H1 (cell line): ENCODE results near the gene CCDC28B. TPM values are rescaled to one million over a fixed set of nuclear protein-coding genes. Genes with fewer than 3 reads are reported as not detected.
A peak's percentile ranks its signal among the peaks of the same experiment; 100 is the strongest.

Source experiments
- CTCF ChIA-PET: fragments of 300-600 bp; sonication (Branson Sonifier 250); formaldehyde crosslinking; loops from one replicate; lab custom pipeline; 2021; ENCODE audit not compliant: partially characterized antibody; lab: Charles Lee
- POLR2A ChIA-PET: fragments of 300-600 bp; sonication (Branson Sonifier 250); formaldehyde crosslinking; loops from one replicate; lab custom pipeline; 2021; ENCODE audit warnings: inconsistent platforms; ENCODE audit not compliant: partially characterized antibody; lab: Charles Lee
- DNase-seq, 2 experiments: peaks; one replicate each; pipeline versions ENCODE4 v3.0.0 to v3.0.0-alpha.2; 2010 to 2022; ENCODE audit warnings: low spot score in 2 of 2, low read depth in 1 of 2, mixed read lengths in 1 of 2
- FAIRE-seq: peaks from 2 replicates; lab custom pipeline; 2011; peaks lifted over from hg19 to GRCh38; lab: Jason Lieb, UNC
- H2AFZ ChIP-seq: 2 replicates; pipeline ENCODE4 v1.8.1; 2012; ENCODE audit warnings: low read length, inconsistent platforms
- H2AK5ac ChIP-seq: 2 replicates; pipeline ENCODE4 v1.6.1; 2013; ENCODE audit warnings: low read depth, low read length
- H2BK120ac ChIP-seq: replicated peaks from 2 replicates; pipeline ENCODE3; 2013; ENCODE audit warnings: low read depth, low read length, inconsistent platforms
- H2BK12ac ChIP-seq: 2 replicates; pipeline ENCODE4 v1.6.1; 2013; ENCODE audit warnings: low read depth, low read length
- H2BK15ac ChIP-seq: 2 replicates; pipeline ENCODE4 v1.6.1; 2013; ENCODE audit warnings: low read length
- H2BK20ac ChIP-seq: 2 replicates; pipeline ENCODE4 v1.6.1; 2013; ENCODE audit warnings: low read length
- H2BK5ac ChIP-seq: 2 replicates; pipeline ENCODE4 v1.6.1; 2013; ENCODE audit warnings: low read depth, low read length
- H3K14ac ChIP-seq: 2 replicates; pipeline ENCODE4 v1.6.1; 2013; ENCODE audit warnings: inconsistent platforms; ENCODE audit not compliant: insufficient read length
- H3K18ac ChIP-seq: 2 replicates; pipeline ENCODE4 v1.6.1; 2013; ENCODE audit warnings: low read length; ENCODE audit errors: extremely low read depth
- H3K23ac ChIP-seq: 2 replicates; pipeline ENCODE4 v1.6.1; 2013; ENCODE audit warnings: inconsistent platforms; ENCODE audit not compliant: insufficient read length
- H3K23me2 ChIP-seq: 2 replicates; pipeline ENCODE4 v1.6.1; 2013; ENCODE audit warnings: low read depth, low read length
- H3K27ac ChIP-seq: 2 replicates; pipeline ENCODE4 v1.6.1; 2011; ENCODE audit warnings: low read depth, low read length, inconsistent platforms
- H3K27me3 ChIP-seq, 4 experiments: replicated peaks in 1 of 4; 1 replicate in 1 of 4; 2 replicates in 3 of 4; pipeline versions ENCODE4 v1.6.1 to v1.8.1; 2011 to 2013; ENCODE audit warnings: low read length in 3 of 4, mild to moderate bottlenecking in 3 of 4, inconsistent platforms in 2 of 4, mixed read lengths in 2 of 4, moderate library complexity in 1 of 4; ENCODE audit not compliant: control insufficient read depth in 3 of 4, insufficient read depth in 3 of 4; ENCODE audit errors: extremely low read depth in 1 of 4
- H3K36me3 ChIP-seq, 4 experiments: 2 replicates each; pipeline versions ENCODE4 v1.6.1 to v1.8.1; 2011 to 2013; ENCODE audit warnings: mild to moderate bottlenecking in 4 of 4, low read length in 3 of 4, moderate library complexity in 2 of 4, control low read depth in 1 of 4, inconsistent platforms in 1 of 4; ENCODE audit not compliant: insufficient read depth in 4 of 4, control insufficient read depth in 2 of 4
- H3K4ac ChIP-seq: replicated peaks from 2 replicates; pipeline ENCODE3; 2013; ENCODE audit warnings: low read length, low read depth, mixed read lengths, inconsistent platforms; ENCODE audit not compliant: insufficient read length
- H3K4me1 ChIP-seq, 4 experiments: replicated peaks in 1 of 4; 1 replicate in 1 of 4; 2 replicates in 3 of 4; pipeline versions ENCODE4 v1.6.1 to v1.8.1; 2011 to 2013; ENCODE audit warnings: low read length in 3 of 4, inconsistent platforms in 2 of 4, mixed read lengths in 1 of 4; ENCODE audit not compliant: insufficient read depth in 4 of 4, control insufficient read depth in 3 of 4
- H3K4me2 ChIP-seq, 2 experiments: 2 replicates each; pipeline versions ENCODE4 v1.6.1 to v1.8.1; 2011 to 2013; ENCODE audit warnings: low read depth in 2 of 2, low read length in 2 of 2, control low read depth in 1 of 2, inconsistent platforms in 1 of 2, mild to moderate bottlenecking in 1 of 2; ENCODE audit not compliant: insufficient read depth in 1 of 2
- H3K4me3 ChIP-seq, 4 experiments: fragments of 200-600, 300-600 bp in 1 of 4; sonication (generic), shearing (Covaris generic), sonication (Bioruptor Twin) in 1 of 4; 2 replicates each; pipeline versions ENCODE4 v1.5.1 to v1.8.1; 2011 to 2016; ENCODE audit warnings: low read length in 4 of 4, low read depth in 3 of 4, control low read depth in 2 of 4, inconsistent platforms in 2 of 4, mild to moderate bottlenecking in 2 of 4, mixed read lengths in 1 of 4, moderate library complexity in 1 of 4; ENCODE audit not compliant: insufficient read depth in 2 of 4; ENCODE audit errors: extremely low read depth in 1 of 4
- H3K56ac ChIP-seq: replicated peaks from 2 replicates; pipeline ENCODE3; 2013; ENCODE audit warnings: low read depth, mild to moderate bottlenecking, mixed read lengths, low read length, inconsistent platforms; ENCODE audit not compliant: insufficient read length
- H3K79me1 ChIP-seq: 2 replicates; pipeline ENCODE4 v1.6.1; 2013; ENCODE audit warnings: low read depth, low read length, control low read depth
- H3K79me2 ChIP-seq, 2 experiments: 2 replicates each; pipeline versions ENCODE4 v1.6.1 to v1.8.1; 2012 to 2013; ENCODE audit warnings: low read length in 2 of 2, mild to moderate bottlenecking in 2 of 2, inconsistent platforms in 1 of 2; ENCODE audit not compliant: insufficient read depth in 2 of 2, control insufficient read depth in 1 of 2
- H3K9ac ChIP-seq, 4 experiments: replicated peaks in 1 of 4; 1 replicate in 1 of 4; 2 replicates in 3 of 4; pipeline versions ENCODE4 v1.6.1 to v1.8.1; 2011 to 2013; ENCODE audit warnings: low read depth in 3 of 4, low read length in 3 of 4, control low read depth in 2 of 4, mild to moderate bottlenecking in 2 of 4, moderate library complexity in 2 of 4, inconsistent platforms in 1 of 4; ENCODE audit errors: extremely low read depth in 1 of 4
- H3K9me3 ChIP-seq, 2 experiments: 2 replicates each; pipeline versions ENCODE4 v1.6.1 to v1.8.1; 2012 to 2013; ENCODE audit warnings: mild to moderate bottlenecking in 2 of 2, moderate library complexity in 2 of 2, control low read depth in 1 of 2, inconsistent platforms in 1 of 2, low read depth in 1 of 2, low read length in 1 of 2, mixed read lengths in 1 of 2; ENCODE audit not compliant: insufficient read depth in 2 of 2
- H4K20me1 ChIP-seq, 2 experiments: replicated peaks in 1 of 2; 2 replicates each; pipeline versions ENCODE3 to v1.8.1; 2011 to 2013; ENCODE audit warnings: inconsistent platforms in 2 of 2, low read length in 2 of 2, mild to moderate bottlenecking in 1 of 2; ENCODE audit not compliant: insufficient read depth in 2 of 2, control insufficient read depth in 1 of 2
- H4K5ac ChIP-seq: 2 replicates; pipeline ENCODE4 v1.6.1; 2013; ENCODE audit warnings: low read length, low read depth, mixed read lengths, inconsistent platforms; ENCODE audit not compliant: insufficient read length
- H4K8ac ChIP-seq: 2 replicates; pipeline ENCODE4 v1.8.0; 2013; ENCODE audit warnings: mild to moderate bottlenecking, moderate library complexity, low read length, inconsistent platforms; ENCODE audit not compliant: insufficient read depth; ENCODE audit errors: extremely low read depth
- H4K91ac ChIP-seq: replicated peaks from 2 replicates; pipeline ENCODE3; 2013; ENCODE audit warnings: low read length, mixed read lengths, inconsistent platforms; ENCODE audit not compliant: insufficient read length
- GABPA ChIP-seq: IDR thresholded peaks from 2 replicates; pipeline ENCODE4 v1.6.1; 2011; ENCODE audit warnings: mild to moderate bottlenecking, low read length, moderate library complexity, borderline replicate concordance; ENCODE audit not compliant: insufficient read depth
- HDAC2 ChIP-seq, 2 experiments: fragments of 300-600 bp in 1 of 2; sonication (generic) in 1 of 2; IDR thresholded peaks; 2 replicates each; pipeline ENCODE4 v1.6.1; 2011 to 2012; ENCODE audit warnings: low read depth in 2 of 2, low read length in 2 of 2, mild to moderate bottlenecking in 2 of 2, moderate library complexity in 2 of 2, borderline replicate concordance in 1 of 2, inconsistent platforms in 1 of 2
- HDAC6 ChIP-seq: IDR thresholded peaks from one replicate; pipeline ENCODE4 v1.7.1; 2012; ENCODE audit warnings: low read depth, mild to moderate bottlenecking, inconsistent platforms, low read length, moderate library complexity
- KDM4A ChIP-seq: IDR thresholded peaks from one replicate; pipeline ENCODE4 v1.7.1; 2012; ENCODE audit warnings: low read depth, mild to moderate bottlenecking, moderate library complexity, low read length, inconsistent platforms; ENCODE audit not compliant: severe bottlenecking
- RBBP5 ChIP-seq: IDR thresholded peaks from 2 replicates; pipeline ENCODE4 v1.7.1; 2012; ENCODE audit warnings: low read depth, mild to moderate bottlenecking, inconsistent platforms, low read length, moderate library complexity, borderline replicate concordance
- SIN3A ChIP-seq, 2 experiments: IDR thresholded peaks in 1 of 2; conservative IDR thresholded peaks in 1 of 2; 2 replicates each; pipeline ENCODE4 v1.6.1; 2011 to 2012; ENCODE audit warnings: low read length in 2 of 2, improper control_type of control experiment in 1 of 2, low read depth in 1 of 2, mild to moderate bottlenecking in 1 of 2
- SIRT6 ChIP-seq: IDR thresholded peaks from one replicate; pipeline ENCODE4 v1.7.1; 2012; ENCODE audit warnings: low read length, inconsistent platforms
- WGBS, 2 experiments: shearing (Covaris generic) in 1 of 2; methylation state at CpG; one replicate each; pipeline versions ENCODE4 v1.1.6 to v1.1.7; 2013 to 2015; ENCODE audit warnings: low lambda C conversion rate in 2 of 2, mixed read lengths in 2 of 2, inconsistent platforms in 1 of 2, low coverage in 1 of 2, missing lambda C conversion rate in 1 of 2; ENCODE audit not compliant: insufficient replicate concordance in 2 of 2, insufficient coverage in 1 of 2, insufficient read length in 1 of 2; ENCODE audit errors: extremely low coverage in 1 of 2, missing lambda C conversion rate in 1 of 2; 5-methylcytosine and 5-hydroxymethylcytosine counted together
- polyA plus RNA-seq, 7 experiments: library from polyadenylated mRNA; depleted of rRNA in 3 of 7; stranded (reverse) in 5 of 7; unstranded in 2 of 7; fragments of >200 nt in 5 of 7; fragments of 200-250 nt in 2 of 7; gene quantifications; 1 replicate in 5 of 7; 2 replicates in 1 of 7; 4 replicates in 1 of 7; pipeline versions ENCODE4 v1.2.1 to v1.2.3, GENCODE V29; 2011 to 2013; ENCODE audit warnings: missing spikeins in 2 of 7, mixed read lengths in 2 of 7
- total RNA-seq: library from RNA; stranded (reverse); fragmentation: NEBNext Ultra II Directional; extraction: Animal tissue kit (Norgen Biotek cat#: 25700); gene quantifications from 2 replicates; pipeline ENCODE4 v1.2.1, GENCODE V29; 2021
- TF ChIP-seq, protein P1 (sequence below): IDR thresholded peaks from 2 replicates; pipeline ENCODE4 v1.6.1; 2012; ENCODE audit warnings: inconsistent platforms

Gene CCDC28B
- total and polyA plus RNA-seq, 2 of the 8 experiments (the other 6 are each of a cell fraction or from before 2014, with no cell fraction given) = 16.7 to 17.1 TPM

DNA sequence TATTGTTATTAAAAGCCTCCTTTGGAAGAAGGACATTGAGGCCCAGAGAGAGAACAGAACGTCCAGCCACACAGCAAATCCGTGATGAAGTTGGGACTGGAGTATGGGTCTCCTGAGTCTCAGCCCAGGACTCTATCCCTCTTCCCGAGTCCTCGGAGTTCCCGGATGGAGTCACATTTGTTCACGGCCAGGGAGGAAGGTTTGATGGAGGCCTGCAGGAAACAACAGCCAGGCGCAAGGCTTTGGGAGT lies 21.3 kb upstream of the CCDC28B start:
- CTCF ChIA-PET = interaction anchor here (1.2 to 1.6 kb wide), 2 partner anchors 37 to 68 kb away, joined by 4 to 5 read pairs; no protein-coding TSS in a partner anchor

More for the DNA sequence above, 21.3 kb upstream of the CCDC28B start:
- Histone ChIP-seq H2BK5ac (peak overlapping the region; percentile 62; the same call in 1 of the 2 replicates), H3K4me1 (peaks cover 8 to 15% (median 10%) of the 10 kb centered on the region in 4 experiments; a peak in 6 of 7 replicates), H3K4me3 (peak overlapping the region in 3 of 4 experiments; percentile 17 to 89 (median 36); a peak in 6 of 8 replicates), H2BK120ac (no peak overlapping the region), H2BK15ac (no peak overlapping the region), H3K79me2 (peaks cover 3 to 27% of the 10 kb centered on the region in 2 experiments), H3K27ac (peak overlapping the region; percentile 13; the same call in 1 of the 2 replicates), H3K9me3 (no peaks in the 10 kb centered on the region), H4K5ac (peak overlapping the region; percentile 84), H3K36me3 (peaks cover 6 to 25% (median 13%) of the 10 kb centered on the region in 4 experiments), H4K91ac (peak overlapping the region; percentile 50), H3K23me2 (peaks cover 2% of the 10 kb centered on the region; the same call in 1 of the 2 replicates), H3K23ac (no peak overlapping the region), H3K56ac (peak overlapping the region; percentile 14), H3K9ac (peak overlapping the region in 2 of 4 experiments; percentile 36 to 48; a peak in 4 of 7 replicates), H2BK12ac (0 out of 2 replicates have a peak overlapping the region, but pooled peaks have one; percentile 20), H4K20me1 (peaks cover 0 to 2% of the 10 kb centered on the region in 2 experiments), H2BK20ac (no peak overlapping the region)
- POLR2A ChIA-PET = interaction anchor here (0.6 to 18.1 kb wide), 21 partner anchors 10 to 472 kb away, joined by 3 to 332 read pairs (median 4); partner anchors contain the start of genes CCDC28B, HDAC1, IQCC and KPNA6
- no peak for FAIRE-seq
- TF ChIP-seq SIRT6 (no peak), HDAC6 (no peak), RBBP5 (no peak), KDM4A (peak; percentile 11), GABPA (no peak), HDAC2 (IDR thresholded peaks at IDR 0.05; ENCODE audit: borderline replicate concordance in 1 of 2, low read depth in 2 of 2, low read length in 2 of 2) (no peak), SIN3A (conservative IDR thresholded peaks at IDR 0.05 in 1 of 2, IDR thresholded peaks at IDR 0.05 in 1 of 2; ENCODE audit: low read depth in 1 of 2, low read length in 2 of 2) (no peak)
- TF ChIP-seq, protein P1, sequence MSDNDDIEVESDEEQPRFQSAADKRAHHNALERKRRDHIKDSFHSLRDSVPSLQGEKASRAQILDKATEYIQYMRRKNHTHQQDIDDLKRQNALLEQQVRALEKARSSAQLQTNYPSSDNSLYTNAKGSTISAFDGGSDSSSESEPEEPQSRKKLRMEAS = no peak
- TF ChIP-seq, all 59 proteins: peak for 1
- Histone ChIP-seq H2AFZ (peak overlapping the region; percentile 93), H3K79me1 (peaks cover 3% of the 10 kb centered on the region; the same call in 1 of the 2 replicates), H3K18ac (peak overlapping the region; percentile 65), H2AK5ac (no peak overlapping the region), H3K27me3 (no peaks in the 10 kb centered on the region), H3K14ac (no peak overlapping the region), H3K4ac (no peak overlapping the region), H4K8ac (no peak overlapping the region), H3K4me2 (peak overlapping the region; percentile 82 to 91)
- WGBS, 2 experiments = 38% methylated on average over 7 of the region's 7 CpGs; no CpG with 5 or more reads in 1 of the 2 experiments
- no peak for DNase-seq
